Mucosa of descending colon (tissue), 3 donors: ENCODE data around the gene DNMT3A. TPM values are rescaled to one million over a fixed set of nuclear protein-coding genes. Genes with fewer than 3 reads are reported as not detected.

Experiments
- ATAC-seq: fragments of 200-7000 bp; cut with Tn5 transposase; one replicate; pipeline ENCODE4 v1.9.1; 2020; ENCODE audit warnings: mild to moderate bottlenecking, moderate library complexity
- DNase-seq, 3 donors: peaks; one replicate each; pipeline ENCODE4 v3.0.0-alpha.2; 2020
- H3K36me3 ChIP-seq: fragments of 200-600 bp; one replicate; pipeline ENCODE4 v1.8.0; 2021; ENCODE audit warnings: low read depth, mild to moderate bottlenecking
- H3K4me1 ChIP-seq: fragments of 200-600 bp; one replicate; pipeline ENCODE4 v1.8.0; 2021; ENCODE audit warnings: low read depth, mild to moderate bottlenecking
- H3K4me3 ChIP-seq: fragments of 200-600 bp; one replicate; pipeline ENCODE4 v1.8.0; 2021; ENCODE audit warnings: mild to moderate bottlenecking
- H3K9me3 ChIP-seq: fragments of 200-600 bp; one replicate; pipeline ENCODE4 v1.8.0; 2021; ENCODE audit warnings: mild to moderate bottlenecking
- CTCF ChIP-seq: fragments of 200-600 bp; IDR thresholded peaks from one replicate; pipeline ENCODE4 v1.8.0; 2022; ENCODE audit warnings: antibody characterized with exemption, mild to moderate bottlenecking
- intact Hi-C, 2 donors: fragments of 100-400 bp; cut with DNase I in 1 of 2; cut with micrococcal nuclease in 1 of 2; formaldehyde crosslinking; loops; one replicate each; pipeline versions ENCODE4 v1.11.0 to v1.11.1; 2022; cut with DNase I, micrococcal nuclease
- total RNA-seq, 3 donors: library from RNA; stranded (reverse); fragmentation: NEBNext Ultra II Directional in 2 of 3; extraction: Animal tissue kit (Norgen Biotek cat#: 25700) in 2 of 3; gene quantifications; one replicate each; pipeline versions ENCODE4 v1.2.1 to v1.2.4, GENCODE V29; 2021 to 2023
- donor health status: DM: no; HTN: no; CAD: no; lungs with moderate emphysema.
- donor health status: DM: no; HTN: no; CAD: no.
- donor health status: DM: no; HTN: yes; CAD: no.

The DNMT3A gene
- total RNA-seq, 3 donors from 2014 or later = 31.2 to 50.8 (median 33.0) TPM

- intact Hi-C loops = no loop called here
- Histone ChIP-seq H3K4me3 (no peak overlapping the region), H3K36me3 (peaks cover 2% of the 10 kb centered on the region), H3K9me3 (no peaks in the 10 kb centered on the region), H3K4me1 (no peaks in the 10 kb centered on the region)
- TF ChIP-seq CTCF = no peak
- DNase-seq (no peak), ATAC-seq (no peak)
Measured at GRCh38 chr2:25237764-25238163, 104.0 kb downstream of the DNMT3A start.

- DNase-seq (no peak), ATAC-seq (no peak)
- Histone ChIP-seq H3K4me1 (no peaks in the 10 kb centered on the region), H3K4me3 (no peak overlapping the region), H3K36me3 (peaks cover 2% of the 10 kb centered on the region), H3K9me3 (no peaks in the 10 kb centered on the region)
- intact Hi-C loops = no loop called here
- no peak for TF ChIP-seq CTCF
Measured at GRCh38 chr2:25236736-25237135, 105.0 kb downstream of the DNMT3A start.

GRCh38 chr2:25234738-25235137, 107.0 kb downstream of the DNMT3A start:
- Histone ChIP-seq H3K4me3 (no peak overlapping the region), H3K36me3 (peaks cover 2% of the 10 kb centered on the region), H3K4me1 (peaks cover under 1% of the 10 kb centered on the region), H3K9me3 (no peaks in the 10 kb centered on the region)
- no peak for ATAC-seq
- no peak for TF ChIP-seq CTCF
- DNase-seq = no peak
- intact Hi-C loops = no loop called here

- Histone ChIP-seq H3K36me3 (peaks cover 2% of the 10 kb centered on the region), H3K9me3 (no peaks in the 10 kb centered on the region), H3K4me1 (peaks cover 3% of the 10 kb centered on the region), H3K4me3 (no peak overlapping the region)
- intact Hi-C loops = no loop called here
- no peak for DNase-seq
- no peak for ATAC-seq
- TF ChIP-seq CTCF = no peak
Measured at GRCh38 chr2:25233916-25234605, 107.7 kb downstream of the DNMT3A start.

GRCh38 chr2:25232248-25232825, 109.4 kb downstream of the DNMT3A start:
- H3K9me3 ChIP-seq = no peaks in the 10 kb centered on the region
- H3K4me3 ChIP-seq = no peak overlapping the region
- no peak for DNase-seq
- peaks cover 3% of the 10 kb centered on the region for H3K4me1 ChIP-seq
- H3K36me3 ChIP-seq = peaks cover 2% of the 10 kb centered on the region
- TF ChIP-seq CTCF = no peak
- intact Hi-C loops = no loop called here
- ATAC-seq = no peak
